SHP77 treated with DMSO at 0.1 percent for 48 hours (cell line): Measurements from ENCODE around the gene PACRG.
"Not testable (repeated sequence)": the region's sequence is repeated elsewhere in the genome, so short reads cannot be mapped to it uniquely, and the experiment has no call there.

Source experiments
- DNase-seq: peaks from one replicate; lab custom pipeline; 2025; lab: John Stamatoyannopoulos, UW

The PACRG gene

GRCh38 chr6:163314791-163315470 is 587.2 kb downstream of the PACRG start:
- DNase-seq, result no peak

DNA sequence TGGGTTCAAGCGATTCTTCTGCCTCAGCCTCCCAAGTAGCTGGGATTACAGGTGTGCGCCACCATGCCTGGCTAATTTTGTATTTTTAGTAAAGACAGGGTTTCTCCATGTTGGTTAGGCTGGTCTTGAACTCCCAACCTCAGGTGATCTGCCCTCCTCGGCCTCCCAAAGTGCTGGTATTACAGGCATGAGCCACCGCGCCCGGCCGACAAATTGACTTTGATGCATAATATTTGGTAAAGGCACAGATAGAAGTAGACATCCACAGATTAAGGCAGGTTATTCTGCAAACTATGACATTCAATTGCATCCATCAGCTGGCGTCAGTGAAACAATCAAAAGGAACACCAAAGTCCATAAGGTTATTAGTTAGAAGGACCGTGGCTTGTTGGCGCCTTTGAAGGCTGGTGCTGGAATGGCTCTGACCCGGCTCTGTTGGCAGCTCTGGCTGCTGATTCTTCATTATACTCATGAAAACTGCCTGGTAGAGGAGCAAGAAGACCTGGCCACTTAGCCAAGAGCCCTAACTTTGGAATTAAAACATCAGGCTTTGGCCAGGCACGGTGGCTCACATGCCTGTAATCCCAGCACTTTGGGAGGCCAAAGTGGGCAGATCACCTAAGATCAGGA is 589.2 kb downstream of the PACRG start:
- not testable (repeated sequence) for DNase-seq

DNA sequence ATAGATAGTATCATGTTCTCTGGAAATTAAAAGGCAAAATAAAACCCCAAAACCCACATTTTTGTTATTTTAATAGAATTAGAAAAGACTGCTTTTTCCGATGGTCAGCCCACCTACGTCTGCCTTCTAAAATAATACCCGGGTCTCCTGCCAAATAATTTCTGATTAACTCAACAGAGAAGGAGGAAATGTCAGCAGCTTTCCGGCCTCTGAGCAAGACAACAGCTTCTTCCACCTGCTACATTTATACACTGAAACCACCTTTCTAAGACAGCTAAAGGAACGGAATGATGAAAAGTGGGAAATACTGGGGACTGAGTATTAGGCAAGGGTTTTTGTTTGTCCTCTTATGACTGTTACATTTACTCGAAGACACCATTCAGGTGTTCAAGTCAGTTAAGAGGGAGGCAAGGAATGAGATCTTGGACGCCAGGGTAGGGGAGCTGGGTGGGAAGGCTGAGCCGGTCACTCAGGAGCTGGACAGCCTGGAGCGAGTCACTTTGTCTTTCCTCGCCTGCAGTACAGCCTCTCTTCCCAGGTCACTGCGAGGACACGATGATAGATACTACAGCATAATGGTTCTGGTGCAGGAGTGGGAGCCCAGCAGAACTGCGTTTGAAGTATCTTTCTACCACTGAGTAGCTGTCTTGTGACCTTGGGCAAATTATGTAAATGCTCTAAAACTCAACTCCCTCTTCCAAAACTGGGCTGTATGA is 590.5 kb downstream of the PACRG start:
- no peak for DNase-seq

- no peak for DNase-seq
Measured at GRCh38 chr6:163319609-163320366, 592.0 kb downstream of the PACRG start.

DNA sequence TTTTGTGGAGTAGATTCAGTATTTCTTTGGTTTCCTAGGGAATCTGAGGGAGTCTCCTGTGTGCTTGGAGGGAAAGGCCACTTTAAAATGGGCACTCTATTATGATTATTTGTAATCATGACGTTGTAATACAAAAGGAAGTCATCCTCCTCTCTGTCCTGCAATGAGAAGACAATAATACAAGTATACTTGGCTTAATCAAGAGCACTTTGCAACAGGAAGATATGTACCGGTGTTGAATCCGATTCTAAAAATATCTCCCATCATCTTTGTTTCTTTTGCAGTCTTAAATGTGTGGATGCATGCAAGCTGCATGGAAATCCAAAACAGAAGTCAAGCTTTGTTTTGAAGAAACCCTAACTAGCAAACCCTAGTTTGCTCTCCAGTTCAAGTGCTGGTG is 592.6 kb downstream of the PACRG start:
- no peak for DNase-seq

DNA sequence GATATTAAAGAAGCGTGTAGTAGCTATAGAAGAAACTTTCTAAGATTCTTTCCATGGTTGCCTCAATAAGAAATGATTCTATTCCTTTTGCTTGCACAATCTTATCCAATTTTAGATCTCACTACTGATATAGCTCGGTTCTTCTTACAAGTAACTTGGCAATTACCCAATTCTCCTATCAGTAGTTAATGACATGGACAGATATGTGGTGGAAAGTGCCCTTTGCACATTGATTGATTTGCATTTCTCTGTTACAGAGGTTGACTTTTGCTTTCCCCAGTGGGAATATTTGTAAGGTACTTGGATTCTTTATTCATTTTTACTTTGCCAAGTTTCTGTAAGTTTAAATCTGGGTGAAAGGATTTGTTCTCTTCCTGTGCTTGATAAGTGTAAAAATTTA is 593.0 kb downstream of the PACRG start:
- no peak for DNase-seq

- no peak for DNase-seq
Measured at GRCh38 chr6:163321717-163322116, 593.9 kb downstream of the PACRG start.

DNA sequence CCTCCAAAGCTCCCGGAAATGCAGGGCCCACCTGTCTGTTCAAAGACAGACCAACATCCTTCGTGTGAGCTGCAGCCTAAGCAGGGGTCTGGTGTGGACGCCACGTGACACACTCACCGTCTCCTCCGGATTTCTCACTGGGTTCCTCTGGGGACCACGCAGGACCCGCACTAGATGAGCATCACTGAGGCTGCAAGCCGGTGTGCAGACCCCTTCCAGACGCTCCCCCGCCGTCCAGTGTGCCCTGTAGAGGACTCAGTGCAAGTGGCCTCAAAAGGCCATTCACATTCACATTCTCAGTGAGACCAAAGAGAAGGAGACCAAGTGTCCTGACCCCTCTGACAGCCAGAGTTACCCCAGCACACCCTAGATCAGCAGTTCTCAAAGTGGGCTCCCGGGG is 595.5 kb downstream of the PACRG start:
- no peak for DNase-seq

- no peak for DNase-seq
Measured at GRCh38 chr6:163323705-163324104, 595.9 kb downstream of the PACRG start.

GRCh38 chr6:163324326-163324687 is 596.5 kb downstream of the PACRG start:
- DNase-seq, result no peak

GRCh38 chr6:163324688-163325389 is 597.1 kb downstream of the PACRG start:
- no peak for DNase-seq

DNA sequence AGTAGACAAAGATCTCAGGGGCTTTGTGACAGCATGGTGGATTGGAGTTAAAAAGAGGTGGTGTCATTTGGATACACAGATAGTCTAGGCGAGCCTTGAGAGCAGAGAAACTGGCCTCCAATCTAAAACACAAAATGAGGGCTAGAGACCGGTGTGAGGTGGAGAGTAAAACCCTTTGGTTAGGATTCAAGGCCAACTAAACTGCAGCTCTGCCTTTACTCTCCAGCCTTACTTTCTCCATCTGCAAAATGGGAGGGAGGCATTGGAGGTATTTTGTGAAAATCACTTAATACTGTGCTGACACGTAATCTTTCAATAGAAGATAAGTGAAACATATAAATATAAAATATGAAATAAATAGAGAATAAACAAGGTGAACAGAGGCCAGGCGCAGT is 597.6 kb downstream of the PACRG start:
- DNase-seq, result no peak

GRCh38 chr6:163327165-163327880 is 599.5 kb downstream of the PACRG start:
- no peak for DNase-seq

DNA sequence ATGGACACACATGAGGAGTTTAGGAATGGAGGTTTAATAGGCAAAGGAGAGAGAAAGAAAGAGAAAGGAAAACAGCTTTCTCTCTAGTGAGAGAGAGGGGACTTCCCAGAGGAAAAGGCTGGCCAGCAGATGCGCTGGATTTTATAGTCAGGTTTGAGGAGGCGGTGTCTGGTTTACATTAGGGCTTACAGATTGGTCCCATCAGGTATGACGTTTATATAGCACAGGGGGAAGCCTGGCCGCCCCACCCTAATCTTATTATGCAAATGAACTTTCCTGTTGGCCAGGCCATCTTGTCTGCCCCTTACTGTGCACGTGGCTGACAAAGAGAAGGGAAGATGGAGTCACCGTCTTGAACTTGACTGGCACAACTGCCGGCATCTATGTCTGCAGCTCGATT is 600.1 kb downstream of the PACRG start:
- DNase-seq, result no peak

- no peak for DNase-seq
Measured at GRCh38 chr6:163328411-163328810, 600.6 kb downstream of the PACRG start.

GRCh38 chr6:163329991-163330390 is 602.2 kb downstream of the PACRG start:
- DNase-seq, result no peak

DNA sequence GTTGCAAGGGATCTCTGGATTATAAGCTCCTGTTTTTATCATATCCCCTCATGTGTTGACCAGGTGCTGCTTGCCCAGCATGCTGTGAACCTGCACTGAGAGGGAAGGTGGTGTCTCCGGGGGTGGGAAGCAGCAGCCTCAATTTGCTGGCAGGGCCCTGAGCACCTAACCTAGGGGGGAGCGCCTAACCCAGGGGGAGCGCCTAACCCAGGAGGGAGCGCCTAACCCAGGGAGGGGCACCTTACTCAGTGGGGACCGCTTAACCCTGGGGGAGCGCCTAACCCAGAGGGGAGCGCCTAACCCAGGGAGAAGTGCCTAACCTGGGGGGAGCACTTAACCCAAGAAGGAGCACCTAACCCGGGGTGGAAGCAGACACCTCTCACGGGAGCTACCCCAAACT is 603.5 kb downstream of the PACRG start:
- no peak for DNase-seq

DNA sequence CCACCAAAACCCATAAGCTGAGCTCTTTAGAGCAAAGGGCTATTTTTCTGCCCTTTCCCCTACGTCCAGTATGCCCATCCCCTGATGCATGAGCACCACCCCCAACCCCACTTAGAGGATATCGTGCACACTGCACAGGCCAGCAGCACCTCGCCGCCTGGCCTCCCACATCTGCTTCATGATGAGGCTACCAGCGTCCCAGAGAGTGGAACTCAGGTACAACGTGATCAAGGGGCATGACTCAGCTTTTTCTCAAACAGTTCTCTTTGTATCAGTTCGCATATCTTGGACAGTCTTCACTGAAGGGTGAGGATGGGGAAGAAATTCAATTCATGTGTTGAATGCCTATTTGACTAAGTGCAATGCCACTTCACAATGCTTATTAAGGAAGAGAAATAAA is 604.8 kb downstream of the PACRG start:
- DNase-seq, result no peak

DNA sequence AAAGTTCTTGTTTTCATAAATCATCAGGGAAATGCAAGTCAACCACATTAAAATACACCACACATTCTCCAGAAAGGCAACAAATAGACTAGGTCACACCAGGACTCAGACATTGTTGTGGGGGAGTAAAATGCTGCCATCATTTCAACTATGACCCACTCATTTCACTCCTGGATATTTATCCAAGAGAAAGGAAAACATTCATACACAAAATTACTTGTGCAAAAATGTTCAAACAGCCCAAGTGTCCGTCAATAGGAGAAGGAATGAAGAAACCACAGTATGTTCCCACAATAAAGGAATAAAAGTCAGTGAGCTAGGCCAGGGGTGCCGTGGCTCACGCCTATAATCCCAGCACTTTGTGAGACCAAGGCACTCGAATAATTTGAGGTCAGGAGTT is 605.3 kb downstream of the PACRG start:
- DNase-seq, result no peak

DNA sequence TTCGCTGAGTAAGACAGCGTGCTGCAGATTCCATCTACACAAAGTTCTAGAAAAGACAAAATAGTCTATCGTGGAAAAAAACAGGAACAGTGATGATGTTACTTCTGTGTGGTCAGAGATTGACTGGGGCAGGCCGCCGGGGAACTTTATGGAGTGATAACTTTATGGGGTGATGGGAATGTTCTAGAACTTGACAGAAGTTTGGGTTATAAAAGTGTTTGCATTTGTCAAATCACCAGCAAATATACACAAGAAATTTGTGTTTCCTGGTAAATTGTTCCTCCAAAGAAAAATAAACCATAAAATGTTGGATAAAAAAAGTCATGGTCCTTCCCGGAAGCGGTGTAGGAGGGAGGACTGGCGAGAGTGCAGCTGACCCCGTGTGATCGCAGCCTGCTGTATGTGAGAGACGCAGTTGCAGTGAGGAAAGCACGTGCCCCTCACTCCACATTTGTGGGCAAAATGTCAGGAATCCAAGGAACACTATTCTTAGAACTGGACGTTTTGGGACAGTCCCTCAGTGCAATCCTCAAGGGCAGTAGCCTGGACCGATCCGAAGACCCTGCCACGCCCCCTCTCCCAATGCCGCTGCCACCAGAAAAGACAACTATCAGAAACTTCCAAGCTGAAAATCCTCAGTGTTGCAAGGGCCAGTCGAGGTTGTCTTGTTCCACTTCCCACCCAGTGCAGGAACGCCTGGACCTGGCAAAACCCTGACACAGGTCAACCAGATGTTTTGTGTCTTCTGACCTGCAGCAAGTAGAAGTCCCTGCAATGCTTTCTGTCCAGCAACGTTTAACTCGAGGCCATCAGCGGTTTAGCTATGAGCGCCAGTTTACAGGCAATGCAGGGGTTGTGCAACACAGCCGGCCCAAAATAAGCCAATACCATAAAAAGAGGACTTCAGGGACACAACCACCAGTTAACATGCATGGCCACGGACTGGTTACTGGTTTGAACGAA is 606.2 kb downstream of the PACRG start:
- no peak for DNase-seq
